Stimulated activated CD8-positive, alpha-beta memory T cell treated with anti-CD3 and anti-CD28 coated beads, Interleukin-12 subunit alpha, Interleukin-12 subunit beta, amount 100 ng/mL, for 24 hours (primary cell): ENCODE results near the gene TMEM164.
"Not testable (repeated sequence)": the region's sequence is repeated elsewhere in the genome, so short reads cannot be mapped to it uniquely, and the experiment has no call there.

ENCODE experiments used
- DNase-seq: peaks from one replicate; pipeline ENCODE4 v3.0.0-alpha.2; 2020; ENCODE audit errors: extremely low read depth

TMEM164 gene

DNA sequence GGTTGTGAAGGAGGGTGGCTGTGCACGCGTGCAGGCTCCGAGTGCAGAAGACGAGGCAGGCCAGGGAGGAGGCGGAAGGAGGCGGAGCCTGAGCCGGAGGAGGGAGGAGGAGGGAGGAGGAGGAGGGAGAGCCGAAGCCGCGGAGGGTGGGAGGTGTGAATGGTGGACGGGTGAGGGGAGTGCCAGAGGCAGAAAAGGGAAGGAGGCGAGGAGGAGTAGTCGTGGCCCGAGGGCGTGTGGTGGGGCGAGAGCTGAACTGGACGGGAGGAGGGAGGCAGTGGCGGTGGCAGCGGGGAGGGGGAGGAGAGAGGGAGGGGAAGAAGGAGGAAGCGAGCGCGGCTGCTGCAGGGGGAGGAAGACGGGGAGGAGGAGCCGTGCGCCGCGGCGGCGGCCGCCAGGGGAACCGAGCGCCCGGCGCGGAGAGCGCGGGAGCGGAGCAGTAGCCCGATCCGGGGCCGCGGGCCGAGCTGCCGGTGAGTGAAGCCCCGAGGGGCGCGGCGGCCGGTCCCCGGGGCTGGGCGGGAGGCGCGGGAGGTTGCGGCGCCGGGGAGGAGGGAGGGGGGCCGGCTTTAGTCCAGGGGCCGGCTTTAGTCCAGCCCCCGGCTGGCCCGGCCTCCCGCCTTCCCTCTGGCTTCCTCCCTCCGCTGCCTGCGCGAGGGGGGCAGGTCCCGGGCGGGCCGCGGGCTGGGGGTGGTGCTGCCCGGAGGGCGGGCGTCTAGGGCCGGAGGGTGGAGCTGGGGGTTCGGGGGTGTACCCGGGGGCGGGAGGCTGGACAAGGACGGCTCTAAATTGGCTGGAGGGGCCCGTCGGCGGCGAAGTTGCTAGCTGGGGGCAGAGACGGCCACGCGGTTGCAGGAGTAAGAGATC is at the start of gene TMEM164:
TMEM164 (plus strand) TSS at position 815 of the 867 bp plus-strand sequence. CDS start 661 bp downstream, outside the sequence.
- peak; percentile 32 for DNase-seq

GRCh38 chrX:109954333-109954732 is 48.6 kb upstream of the TMEM164 start:
- DNase-seq: no peak

GRCh38 chrX:109954955-109955354 is 48.0 kb upstream of the TMEM164 start:
- DNase-seq: no peak

- DNase-seq: no peak
These were observed 44.6 kb upstream of the TMEM164 start for GRCh38 chrX:109958266-109958665.

GRCh38 chrX:109959356-109959871 is 43.5 kb upstream of the TMEM164 start:
- DNase-seq: no peak

DNA sequence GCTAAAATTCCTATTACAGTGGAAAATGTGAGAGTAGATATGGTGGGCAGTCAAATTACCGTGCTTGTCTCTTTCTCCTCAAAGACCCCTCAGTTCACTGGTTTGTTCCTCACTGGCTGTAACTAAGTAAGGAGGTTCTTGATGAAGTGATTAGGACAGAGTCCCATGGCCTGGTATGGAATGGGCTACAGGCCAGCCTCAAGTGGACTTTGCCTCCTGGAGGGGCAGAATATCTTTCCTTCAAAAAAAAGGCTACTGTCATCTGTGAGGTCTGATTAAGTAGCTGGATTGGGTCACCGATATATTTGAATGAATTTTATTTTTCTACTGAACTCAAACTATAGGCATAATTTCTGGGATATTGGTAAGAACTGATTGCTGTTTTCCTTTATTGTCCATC is 38.5 kb upstream of the TMEM164 start:
- DNase-seq: no peak

DNA sequence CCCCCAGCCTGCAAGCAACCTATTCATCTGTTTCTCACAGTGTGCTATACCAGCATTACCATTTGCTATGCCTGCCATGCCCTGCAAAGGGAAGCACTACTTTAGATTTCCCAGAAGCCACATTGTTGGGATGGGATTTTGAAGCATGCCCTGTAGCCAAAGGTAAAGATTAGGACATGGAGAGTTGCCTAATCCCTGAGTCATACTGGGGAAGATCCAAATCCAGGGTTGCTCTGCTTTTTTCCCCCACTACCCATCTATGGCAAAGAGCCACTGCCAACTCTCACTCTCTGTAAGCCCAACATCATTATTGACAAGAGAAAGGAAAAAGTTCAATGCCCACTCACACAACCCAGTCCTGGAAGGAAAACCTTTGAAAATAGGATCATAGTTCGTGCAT is 36.7 kb upstream of the TMEM164 start:
- no peak for DNase-seq

DNA sequence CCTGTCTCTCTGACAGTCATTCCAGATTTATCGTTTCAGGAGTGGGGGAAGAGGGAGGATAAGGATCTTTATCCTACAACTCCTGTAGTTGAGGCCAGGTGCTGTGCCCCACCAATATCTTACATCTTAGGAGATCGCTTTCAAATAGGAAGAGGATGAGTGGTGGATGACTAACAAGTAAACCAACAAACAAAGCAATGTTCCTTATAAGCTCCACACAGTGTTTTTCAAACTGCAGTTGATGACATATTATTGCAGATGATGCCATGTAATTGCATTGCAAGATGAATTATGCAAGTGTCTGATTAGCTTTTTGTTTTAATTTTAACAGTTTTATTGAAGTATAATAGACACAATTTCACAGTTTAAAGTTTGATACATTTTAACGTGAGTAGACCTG is 35.8 kb upstream of the TMEM164 start:
- no peak for DNase-seq

- DNase-seq: not testable (repeated sequence)
These were observed 32.1 kb upstream of the TMEM164 start for GRCh38 chrX:109970841-109971240.

- DNase-seq: no peak
These were observed 27.8 kb upstream of the TMEM164 start for GRCh38 chrX:109974906-109975655.

- DNase-seq: not testable (repeated sequence)
These were observed 17.7 kb upstream of the TMEM164 start for GRCh38 chrX:109985210-109985609.

GRCh38 chrX:109987884-109988283 is 15.0 kb upstream of the TMEM164 start:
- DNase-seq: no peak

DNA sequence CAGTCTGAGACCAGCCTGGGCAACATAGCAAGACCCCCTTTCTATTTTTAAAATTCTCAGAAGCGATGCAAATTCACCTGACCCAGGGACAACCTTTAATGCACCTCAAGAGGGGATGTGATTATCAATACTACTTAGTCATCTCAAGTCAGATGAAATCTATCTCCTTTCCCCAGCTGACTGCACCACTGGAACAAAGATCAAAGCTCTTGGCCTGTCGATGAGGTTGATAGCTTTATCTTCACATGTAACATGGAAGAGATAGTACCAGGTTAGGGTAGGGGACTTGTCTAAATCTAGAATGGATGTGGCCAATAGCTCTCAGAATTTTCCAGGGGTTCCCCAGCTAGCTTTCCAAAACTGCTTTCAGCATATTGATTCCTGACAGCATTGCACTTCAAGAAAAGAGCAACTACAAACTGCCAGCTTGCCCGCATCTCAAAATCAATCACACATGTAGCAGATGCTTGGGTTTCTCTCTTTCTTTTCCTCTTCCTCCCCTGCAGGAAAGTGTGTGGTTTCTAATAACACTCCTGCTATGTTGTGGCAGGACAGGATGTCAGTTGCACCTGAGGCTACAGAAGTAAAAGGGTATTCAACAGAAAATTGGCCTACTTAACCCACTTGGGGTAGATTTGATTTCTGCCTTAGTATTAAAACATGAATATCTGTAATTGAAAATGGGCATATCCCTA is 12.2 kb upstream of the TMEM164 start:
- no peak for DNase-seq

- DNase-seq: no peak
These were observed 10.7 kb upstream of the TMEM164 start for GRCh38 chrX:109992203-109992602.

DNA sequence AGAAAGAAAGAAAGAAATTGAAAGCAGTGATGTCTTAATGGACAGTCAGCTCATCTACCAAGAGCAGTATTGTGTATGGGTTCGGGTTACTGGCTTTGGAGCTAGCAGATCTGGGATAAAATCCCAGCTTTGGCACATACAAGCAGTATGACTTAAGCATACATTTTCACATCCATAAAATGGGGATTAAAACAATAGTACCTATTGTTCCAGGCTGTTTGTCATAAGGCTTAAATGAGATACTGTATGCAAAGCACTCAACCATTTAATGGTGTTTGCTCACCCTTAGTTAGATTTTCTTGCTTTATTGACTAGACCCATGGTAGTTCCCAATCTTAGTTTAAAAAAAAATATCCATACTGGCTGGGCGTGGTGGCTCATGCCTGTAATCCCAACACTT is 7.8 kb upstream of the TMEM164 start:
- DNase-seq: no peak

DNA sequence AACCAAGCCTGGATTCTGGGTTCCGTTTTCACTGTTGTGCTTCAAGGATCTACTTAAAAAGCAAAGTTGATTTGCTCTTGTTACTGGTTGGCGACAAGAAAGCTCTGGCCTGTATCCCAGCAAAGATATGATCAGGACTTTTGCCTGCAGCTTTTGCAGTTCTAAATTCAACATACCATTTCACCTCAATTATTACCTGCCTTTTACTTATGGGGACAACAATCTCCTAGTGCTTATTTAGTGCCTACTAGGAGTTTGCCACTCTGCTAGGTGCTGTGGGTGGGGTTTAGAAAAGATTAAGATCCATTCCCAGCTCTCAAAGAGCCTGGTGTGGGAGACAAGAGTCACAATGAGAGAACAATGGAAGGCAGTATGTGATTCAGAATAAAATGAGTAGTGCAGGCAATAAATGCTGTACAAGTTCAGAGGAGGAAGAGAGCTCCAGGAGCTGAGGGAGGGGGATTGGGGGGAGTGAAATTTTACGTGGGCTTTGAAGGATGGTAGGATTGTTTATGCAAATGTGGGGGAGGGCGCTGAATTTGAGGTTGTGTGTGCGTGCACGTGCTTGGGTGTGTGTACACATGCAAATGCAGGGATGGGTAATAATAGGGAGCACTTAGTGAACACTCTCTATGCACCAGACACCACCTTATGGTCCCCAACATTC is 5.0 kb upstream of the TMEM164 start:
- DNase-seq: no peak

DNA sequence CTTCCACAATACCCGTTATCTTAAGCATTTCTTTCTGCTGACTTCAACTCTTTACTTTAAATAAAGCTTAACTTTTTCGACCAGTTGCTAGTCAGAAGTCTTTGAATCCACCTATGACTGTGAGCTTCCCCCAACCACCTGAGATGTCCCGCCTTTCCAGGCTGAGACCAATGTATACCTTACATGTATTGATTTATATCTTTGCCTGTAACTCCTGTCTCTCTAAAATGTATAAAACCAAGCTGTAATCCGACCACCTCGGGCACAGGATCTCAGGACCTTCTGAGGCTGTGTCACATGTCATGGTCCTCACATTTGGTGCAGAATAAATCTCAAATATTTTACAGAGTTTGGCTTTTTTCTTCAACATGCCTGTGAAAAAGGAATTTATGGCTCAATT is 2.9 kb upstream of the TMEM164 start:
- no peak for DNase-seq

- DNase-seq: no peak
These were observed 1.8 kb upstream of the TMEM164 start for GRCh38 chrX:110000847-110001713.

- no peak for DNase-seq
These were observed 1.1 kb upstream of the TMEM164 start for GRCh38 chrX:110001740-110002299.
